ENCODE results near the gene LINGO3.
"Not testable (repeated sequence)": the region's sequence is repeated elsewhere in the genome, so short reads cannot be mapped to it uniquely, and the experiment has no call there.

The LINGO3 gene

GRCh38 chr19:2308114-2308556, at the start of gene LINGO3:
TSS of gene LINGO3 (minus strand) at chr19:2308154. CDS start at chr19:2291776, 16,378 bp downstream.
- DNase-seq: no peak

GRCh38 chr19:2356036-2356646, 48.2 kb upstream of the LINGO3 start:
- DNase-seq: no peak

DNA sequence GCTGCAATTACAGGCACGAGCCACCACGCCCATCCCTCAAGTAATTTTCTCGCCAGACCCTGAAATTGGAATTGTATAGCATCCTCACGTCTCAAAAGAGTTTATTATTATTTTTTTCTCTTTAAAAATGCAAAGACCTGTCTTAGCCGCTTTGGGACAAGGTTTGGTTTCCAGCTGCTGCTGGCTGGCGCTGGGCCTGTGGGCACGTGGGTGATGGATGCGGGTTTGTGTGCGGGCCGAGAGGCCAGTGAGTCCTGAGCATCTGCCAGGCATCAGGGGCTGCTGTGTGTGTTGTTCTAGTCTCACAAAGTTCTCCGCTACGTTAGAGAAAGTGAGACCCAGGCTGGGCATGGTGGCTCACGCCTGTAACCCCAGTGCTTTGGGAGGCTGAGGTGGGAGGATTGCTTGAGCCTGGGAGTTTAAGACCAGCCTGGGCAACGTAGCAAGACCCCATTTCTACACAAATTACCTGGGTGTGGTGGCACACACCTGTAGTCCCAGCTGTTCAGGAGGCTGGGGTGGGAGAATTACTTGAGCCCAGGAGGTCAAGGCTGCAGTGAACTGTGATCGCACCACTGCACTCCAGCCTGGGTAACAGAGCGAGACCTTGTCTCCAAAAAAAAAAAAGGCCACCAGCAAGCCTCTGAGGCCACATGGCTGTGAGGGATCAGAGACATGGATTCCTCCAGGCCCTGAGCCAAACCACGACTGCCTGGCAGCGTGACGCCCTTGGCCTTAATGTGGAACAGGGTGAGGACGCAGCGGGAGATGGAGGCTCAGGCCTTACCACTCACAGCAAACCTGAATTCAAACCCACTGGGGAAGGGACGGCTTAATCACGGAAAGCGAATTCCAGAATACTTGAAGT, 47.4 kb upstream of the LINGO3 start:
- DNase-seq: no peak

DNA sequence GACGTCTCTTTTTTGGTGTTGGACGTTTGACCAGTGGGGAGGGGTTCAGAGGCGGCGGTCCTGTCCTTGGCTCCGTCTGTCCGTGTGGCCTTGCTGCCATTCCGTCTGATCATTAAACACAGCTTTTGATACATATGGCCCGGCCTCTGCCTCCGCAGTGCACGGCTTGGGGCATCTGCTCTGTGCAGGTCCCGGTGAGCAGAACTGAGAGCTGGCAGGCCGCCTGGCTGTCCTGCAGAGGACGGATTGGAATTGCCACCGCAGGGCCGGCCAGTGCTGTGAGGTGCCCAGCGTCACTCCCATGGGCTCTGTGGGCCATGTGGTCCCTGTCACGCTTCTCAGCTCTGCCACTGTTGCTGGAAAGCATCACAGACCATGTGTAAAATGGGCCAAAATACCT, 46.7 kb upstream of the LINGO3 start:
- no peak for DNase-seq

DNA sequence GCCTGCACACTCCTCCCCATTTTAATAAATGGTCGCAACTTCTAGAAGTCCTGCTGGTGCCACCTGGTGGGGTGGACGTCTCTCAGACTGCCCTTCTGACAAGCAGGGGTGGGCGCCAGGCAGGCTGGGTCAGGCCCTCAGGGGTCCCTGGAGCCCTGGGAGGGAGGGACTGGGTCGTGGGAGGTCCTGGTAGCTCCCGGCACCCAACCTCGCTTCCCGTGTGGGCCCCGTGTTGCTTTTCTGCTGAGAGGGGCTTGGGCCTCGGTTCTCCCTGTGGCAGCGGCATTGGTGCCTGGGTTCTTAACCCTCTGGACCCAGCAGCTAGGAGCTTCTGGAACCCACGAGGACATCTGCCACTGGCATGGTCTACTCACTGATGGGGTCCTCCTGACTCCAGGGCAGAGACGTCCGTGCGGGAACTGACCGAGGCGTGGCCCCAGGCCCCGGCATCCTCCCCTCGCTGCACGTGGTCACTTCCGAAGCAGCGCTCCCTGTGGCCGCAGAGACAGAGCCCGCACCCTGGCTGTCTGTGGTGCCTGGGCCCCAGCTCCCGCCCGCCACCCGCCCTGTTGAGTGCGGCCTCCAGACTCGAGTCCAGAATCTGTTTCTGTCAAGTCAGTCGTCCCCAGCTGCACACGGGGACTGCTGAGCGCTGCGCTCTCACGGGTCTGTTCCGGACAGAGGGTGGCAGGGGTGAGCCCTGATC, 46.1 kb upstream of the LINGO3 start:
- no peak for DNase-seq

- DNase-seq: no peak
Observed at GRCh38 chr19:2353159-2353886, 45.4 kb upstream of the LINGO3 start.

DNA sequence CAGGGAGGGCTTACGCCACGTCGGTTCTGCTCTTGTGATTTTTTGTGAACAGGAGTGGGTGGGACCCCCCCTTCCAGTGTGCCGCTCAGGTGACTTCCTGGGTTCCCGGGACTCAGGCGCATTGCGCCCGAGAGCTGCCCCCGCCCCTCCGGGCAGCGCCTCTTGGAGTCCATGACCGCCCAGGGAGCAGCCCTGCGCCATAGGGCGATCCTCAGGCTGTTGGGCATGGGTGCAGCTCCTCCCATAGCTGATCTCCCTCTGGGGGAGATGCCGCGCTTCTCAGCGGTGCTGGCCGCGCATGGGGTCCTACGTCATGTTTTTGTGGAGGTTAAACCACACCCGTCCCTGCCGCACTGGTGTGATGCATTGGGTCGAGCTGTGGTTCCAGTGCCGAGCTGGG, 44.2 kb upstream of the LINGO3 start:
- no peak for DNase-seq

DNA sequence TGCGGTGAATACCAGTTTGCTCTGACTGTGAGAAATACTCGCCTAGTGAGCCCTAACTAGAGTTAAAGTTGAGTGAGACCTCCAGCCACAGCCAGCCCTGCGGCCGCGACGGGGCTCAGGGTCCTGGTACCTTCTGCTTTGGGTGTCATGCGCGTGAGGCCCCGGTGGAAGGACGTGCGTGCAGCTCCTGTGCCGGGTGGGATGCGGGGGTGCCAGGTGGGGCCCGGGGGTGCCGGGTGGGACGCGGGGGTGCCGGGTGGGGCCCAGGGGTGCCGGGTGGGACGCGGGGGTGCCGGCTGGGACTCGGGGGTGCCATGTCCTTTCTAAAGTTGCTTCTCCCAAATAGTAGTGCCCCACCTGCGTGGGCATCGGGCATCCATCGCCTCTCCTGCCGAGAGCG, 43.6 kb upstream of the LINGO3 start:
- DNase-seq: no peak

DNA sequence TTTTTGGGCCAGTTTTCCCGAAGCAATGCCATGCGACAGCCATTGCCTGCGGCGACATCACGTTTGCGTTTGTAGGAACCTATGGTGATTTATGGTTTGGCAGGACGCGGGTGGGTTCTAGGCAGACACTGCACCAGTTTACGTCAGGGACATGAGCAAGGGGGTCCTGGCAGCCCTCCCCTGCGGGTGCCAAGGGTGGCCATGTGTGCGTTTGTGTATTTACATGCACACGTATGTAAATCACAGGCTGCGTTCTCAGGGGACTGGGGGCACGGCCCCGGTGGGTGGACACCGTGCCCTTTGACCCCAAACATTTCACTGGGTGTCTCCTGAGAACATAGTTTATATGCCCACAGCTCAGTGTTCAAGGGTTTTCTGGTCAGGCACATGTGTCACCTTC, 42.7 kb upstream of the LINGO3 start:
- DNase-seq: no peak

DNA sequence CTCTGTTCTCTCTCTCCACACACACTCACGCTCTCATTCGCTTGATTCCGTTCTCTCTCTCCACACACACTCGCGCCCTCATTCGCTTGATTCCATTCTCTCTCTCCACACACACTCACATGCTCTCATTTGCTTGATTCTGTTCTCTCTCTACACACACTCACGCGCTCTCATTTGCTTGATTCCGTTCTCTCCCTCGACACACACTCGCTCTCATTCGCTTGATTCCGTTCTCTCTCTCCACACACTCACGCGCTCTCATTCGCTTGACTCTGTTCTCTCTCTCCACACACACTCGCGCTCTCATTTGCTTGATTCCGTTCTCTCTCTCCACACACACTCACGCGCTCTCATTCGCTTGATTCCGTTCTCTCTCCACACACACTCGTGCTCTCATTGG, 41.9 kb upstream of the LINGO3 start:
- not testable (repeated sequence) for DNase-seq

DNA sequence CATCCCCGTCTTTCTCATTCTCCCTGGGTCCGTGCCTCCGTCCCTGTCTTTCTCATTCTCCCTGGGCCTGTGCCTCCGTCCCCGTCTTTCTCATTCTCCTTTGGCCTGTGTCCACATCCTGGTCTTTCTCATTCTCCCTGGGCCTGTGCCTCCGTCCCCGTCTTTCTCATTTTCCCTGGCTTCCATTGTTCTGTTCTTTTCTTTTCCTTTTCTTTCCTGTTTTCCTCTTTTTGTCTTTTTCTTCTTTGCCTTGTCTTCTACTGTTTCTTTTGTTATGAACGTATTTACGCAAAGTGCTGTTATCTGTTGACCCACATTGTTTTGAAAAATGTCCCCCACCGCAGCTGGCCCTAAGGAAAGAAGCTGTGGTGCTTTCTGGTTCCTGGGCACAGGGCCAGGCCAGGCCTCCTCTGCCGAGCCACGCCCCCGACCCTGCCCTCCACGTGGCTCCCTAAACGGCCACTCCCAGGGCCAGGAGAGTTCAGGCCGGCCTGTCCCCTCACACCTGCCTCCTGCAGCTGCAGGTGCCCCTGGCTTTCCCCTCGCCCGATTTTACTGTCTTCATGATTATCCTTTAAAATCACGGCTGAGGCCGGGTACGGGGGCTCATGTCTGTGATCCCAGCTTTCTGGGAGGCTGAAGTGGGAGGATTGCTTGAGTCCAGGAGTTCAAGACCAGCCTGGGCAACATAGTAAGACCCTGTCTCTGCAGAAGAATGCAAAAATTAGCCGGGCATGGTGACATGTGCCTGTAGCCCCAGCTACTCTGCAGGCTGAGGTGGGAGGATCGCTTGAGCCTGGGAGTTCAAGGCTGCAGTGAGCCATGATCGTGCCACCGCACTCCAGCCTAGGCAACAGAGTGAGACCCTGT, 38.1 kb upstream of the LINGO3 start:
- no peak for DNase-seq

- no peak for DNase-seq
Observed at GRCh38 chr19:2345076-2345475, 37.1 kb upstream of the LINGO3 start.

DNA sequence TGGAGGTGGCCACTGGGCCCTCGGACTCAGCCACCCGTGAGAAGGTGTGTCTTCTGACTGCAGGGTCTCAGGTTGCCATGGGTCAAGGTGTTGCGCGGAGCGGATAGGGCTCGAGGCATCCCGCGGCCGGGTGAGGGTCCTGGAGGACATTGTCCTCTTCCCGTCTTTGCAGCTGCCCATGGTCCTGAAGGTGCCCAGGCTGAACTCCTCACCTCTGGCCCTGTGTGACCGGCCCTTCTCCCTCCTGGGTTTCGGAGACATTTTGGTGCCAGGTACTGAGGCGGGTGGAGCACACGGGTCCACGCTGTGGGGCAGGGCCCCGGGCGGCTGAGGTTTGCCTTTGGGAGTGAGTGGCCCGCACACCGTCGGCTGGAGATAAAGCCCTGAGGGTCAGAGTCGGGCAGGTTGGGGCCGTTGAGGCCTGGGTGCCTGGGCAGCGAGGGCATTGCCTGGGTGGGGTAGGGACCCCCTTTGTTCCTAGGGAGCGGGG, 36.5 kb upstream of the LINGO3 start:
- no peak for DNase-seq

- no peak for DNase-seq
Observed at GRCh38 chr19:2343289-2343982, 35.5 kb upstream of the LINGO3 start.

- no peak for DNase-seq
Observed at GRCh38 chr19:2342656-2343288, 34.8 kb upstream of the LINGO3 start.

DNA sequence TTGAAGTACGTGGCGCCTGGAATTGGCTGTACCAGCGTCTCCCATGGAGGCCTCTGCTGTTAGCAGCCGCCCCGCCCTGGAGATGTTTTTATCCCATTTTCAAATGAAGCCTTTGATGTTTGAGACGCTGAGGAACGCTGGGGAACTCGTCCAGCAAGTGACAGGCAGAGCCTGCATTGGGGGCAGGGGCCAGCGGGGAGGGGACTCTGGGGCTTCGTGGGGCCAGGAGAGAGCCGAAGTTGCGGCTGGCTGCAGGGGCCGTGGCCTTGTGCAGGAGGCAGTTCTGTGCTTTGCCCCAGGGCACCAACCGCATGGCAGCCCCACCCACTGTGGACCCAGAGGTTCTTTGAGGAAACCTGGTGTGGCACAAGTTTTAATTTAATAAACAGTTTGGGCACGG, 34.0 kb upstream of the LINGO3 start:
- no peak for DNase-seq

GRCh38 chr19:2341244-2341751, 33.3 kb upstream of the LINGO3 start:
- DNase-seq: no peak

DNA sequence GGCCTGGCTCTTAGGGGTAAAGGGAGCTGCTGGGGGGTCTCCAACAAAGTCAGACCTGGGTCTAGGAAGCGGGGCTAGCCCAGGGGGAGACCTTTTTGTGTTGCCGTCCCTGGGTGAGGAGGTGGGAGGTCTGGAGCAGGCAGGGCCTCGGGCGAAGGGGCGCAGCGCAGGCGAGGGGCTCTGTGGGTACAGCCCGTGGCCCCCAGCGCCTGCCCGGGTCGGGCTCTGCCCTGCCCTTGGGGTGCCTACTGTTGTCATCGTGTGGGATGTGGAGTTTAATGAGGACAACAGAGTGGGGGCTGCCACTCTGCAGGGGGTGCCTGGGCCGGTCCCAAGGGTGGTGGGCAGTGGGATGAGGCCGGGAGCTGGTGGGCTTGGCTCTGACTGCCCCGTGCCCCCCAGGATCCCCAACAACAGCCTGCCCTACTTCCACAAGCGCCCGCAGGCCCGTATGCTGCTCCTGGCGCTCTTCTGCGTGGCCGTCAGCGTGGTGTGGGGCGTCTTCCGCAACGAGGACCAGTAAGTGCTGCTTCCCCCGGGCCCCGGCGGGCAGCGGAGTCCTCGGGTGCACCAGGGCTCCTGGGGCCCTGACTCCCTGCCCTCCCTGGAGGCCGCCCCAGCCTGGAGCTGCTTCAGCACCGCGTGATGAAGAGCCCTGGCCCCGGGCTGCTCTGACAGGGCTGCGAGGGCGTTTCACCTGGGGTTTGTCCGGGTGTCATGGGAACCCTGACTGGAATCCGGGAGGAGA, 32.7 kb upstream of the LINGO3 start:
- no peak for DNase-seq

DNA sequence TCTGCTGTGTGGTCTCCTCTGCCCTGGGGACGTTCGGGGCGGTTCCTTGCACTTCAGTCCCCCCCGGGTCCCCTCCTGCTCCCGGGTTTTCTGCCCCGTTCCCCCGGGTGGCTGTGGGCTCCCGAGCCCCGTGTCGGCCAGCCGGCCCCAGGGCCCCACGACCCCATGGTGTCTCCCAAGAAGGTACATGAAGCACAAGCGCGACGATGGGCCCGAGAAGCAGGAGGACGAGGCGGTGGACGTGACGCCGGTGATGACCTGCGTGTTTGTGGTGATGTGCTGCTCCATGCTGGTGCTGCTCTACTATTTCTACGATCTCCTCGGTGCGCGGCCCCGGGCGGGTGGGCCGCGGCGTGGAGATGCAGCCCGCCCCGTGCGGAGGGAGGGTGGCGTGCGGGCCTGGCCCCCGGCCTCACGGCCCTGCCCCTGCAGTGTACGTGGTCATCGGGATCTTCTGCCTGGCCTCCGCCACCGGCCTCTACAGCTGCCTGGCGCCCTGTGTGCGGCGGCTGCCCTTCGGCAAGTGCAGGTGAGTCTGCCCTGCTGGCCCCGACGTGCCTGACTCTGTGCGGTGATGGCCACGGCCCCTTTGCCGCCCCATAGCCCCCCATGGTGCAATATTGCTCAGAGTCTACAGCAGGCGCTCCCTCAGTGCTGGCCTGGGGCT, 31.8 kb upstream of the LINGO3 start:
- no peak for DNase-seq
